ENCODE measurements around the gene HLA-DOA. TPM values are rescaled to one million over a fixed set of nuclear protein-coding genes. Genes with fewer than 3 reads are reported as not detected.

Gene HLA-DOA
- 1 to 10 TPM; 4.6 to 5.8 TPM for total RNA-seq
- polyA plus RNA-seq (ENCODE audit: insufficient read length in 2 of 2), result 1 to 10 TPM; 1.4 to 1.8 TPM
- long read RNA-seq, donor 1, partial matches to known transcripts, result 0 of 1 reads
- long read RNA-seq, donor 1, other reads (novel, unspliced or antisense), result 0 of 1 reads
- long read RNA-seq, donor 2, result 0 reads
- long read RNA-seq, donor 3, result 0 reads
- long read RNA-seq, donor 4, result 0 reads

DNA sequence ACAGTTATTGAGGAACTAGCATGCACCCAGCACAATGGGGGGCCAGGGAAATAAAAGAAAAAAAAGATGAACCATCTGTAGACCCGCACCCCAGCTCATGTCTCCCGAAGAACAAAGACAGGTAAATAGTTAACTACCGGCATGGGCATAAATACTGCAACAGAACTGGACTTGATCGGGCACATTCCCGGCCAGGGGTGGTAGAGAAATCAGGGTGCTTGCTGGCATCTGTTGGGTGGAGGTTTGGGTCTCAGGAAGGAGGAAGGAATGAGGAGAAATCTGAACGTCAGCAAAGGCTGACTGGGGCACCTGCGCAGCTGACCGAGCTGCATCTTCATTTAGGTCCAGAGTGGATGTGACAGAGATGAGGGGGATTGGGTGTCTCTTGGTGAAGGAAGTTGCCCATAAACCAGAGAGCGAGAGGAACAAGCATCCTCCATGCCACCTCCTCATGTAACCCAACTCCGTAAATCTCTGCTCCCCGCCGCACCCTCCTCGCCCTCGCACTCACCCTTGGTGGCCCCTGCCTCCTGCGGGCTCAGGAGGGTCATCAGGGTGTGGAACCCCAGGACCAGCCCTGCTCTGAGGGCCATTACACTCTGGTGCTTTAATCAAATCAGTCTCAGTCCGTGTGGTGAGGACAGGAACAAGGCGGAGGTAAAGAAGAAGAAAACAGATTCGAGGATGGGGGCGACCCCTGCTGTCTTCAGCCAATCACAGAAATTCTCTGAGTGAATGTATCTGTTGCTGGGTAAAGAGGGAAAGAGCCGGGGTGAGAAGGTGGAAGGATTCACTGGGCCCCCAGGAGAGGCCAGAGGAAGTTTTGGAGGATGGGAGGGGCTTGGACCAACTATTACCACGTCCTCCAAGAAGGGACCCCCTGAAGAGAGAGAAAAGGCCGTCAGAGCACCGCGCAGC, at the start of gene HLA-DOA:
Gene HLA-DOA (minus strand): TSS at position 648 of the 918 bp plus-strand sequence.
- peaks cover 5% of the 10 kb centered on the region for H3K4me1 ChIP-seq (ENCODE audit: control insufficient read depth, insufficient read depth, low read length)
- 30% methylated on average over 18 of the region's 24 CpGs for WGBS (ENCODE audit: insufficient coverage)
- H3K9me3 ChIP-seq (ENCODE audit: control insufficient read depth, insufficient read depth, low read length), result no peaks in the 10 kb centered on the region
- peak within 1 kb of the TSS; percentile 45 for H3K4me3 ChIP-seq (ENCODE audit: low read depth, low read length)
- H3K36me3 ChIP-seq (ENCODE audit: control insufficient read depth, insufficient read depth, low read length), result no peaks in the 10 kb centered on the region
- peak in 2 of 6 donors; percentile 69 to 86 for DNase-seq (ENCODE audit: low read depth in 4 of 6, low spot score in 6 of 6)
- H3K27me3 ChIP-seq (ENCODE audit: control insufficient read depth, insufficient read depth, low read length), result no peaks in the 10 kb centered on the region
- no peak within 1 kb of the TSS for H3K27ac ChIP-seq (ENCODE audit: low read depth, low read length)

DNA sequence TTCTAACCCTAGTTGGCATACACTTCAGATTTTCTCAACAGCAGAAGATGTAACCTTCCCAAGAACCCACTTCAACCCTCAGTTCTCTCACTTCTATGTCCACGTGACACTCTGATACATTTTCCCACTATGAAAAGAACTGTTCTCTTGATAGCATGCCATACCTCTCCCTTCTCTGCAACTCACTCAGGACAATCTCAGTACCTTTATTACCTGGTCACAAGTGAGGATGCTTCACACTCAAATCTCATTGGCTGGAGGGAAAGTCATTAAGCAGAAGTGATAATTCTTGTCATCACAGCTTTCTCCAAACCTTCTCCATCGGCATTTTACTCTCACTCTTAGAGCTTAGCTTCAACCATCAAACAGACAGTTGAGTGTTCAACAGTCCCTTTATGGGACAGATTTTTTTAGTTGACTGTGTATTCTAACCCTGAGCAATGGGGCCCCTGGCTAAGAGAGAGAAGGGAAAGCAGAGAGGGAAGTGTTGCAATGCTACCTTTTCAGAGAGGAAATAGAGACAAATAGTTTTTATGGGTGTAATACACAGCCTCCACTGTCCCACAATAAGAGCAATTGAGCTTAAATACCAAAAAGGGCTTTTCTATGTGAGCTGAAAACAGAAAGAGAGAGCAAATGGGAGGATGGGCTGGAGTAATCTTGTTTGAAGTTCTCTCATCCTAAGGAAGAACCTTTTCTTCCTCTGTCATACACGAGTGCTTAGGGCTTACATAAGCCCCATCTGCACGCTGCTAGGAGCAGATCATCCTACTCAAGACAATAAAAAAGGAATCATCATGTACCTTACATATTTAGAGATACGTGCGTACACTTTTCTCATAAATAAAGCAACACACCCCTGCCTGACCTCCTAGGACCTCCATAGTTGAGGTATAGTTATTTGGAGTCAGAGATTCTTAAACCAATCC, 48.1 kb upstream of the HLA-DOA start:
- 88% methylated on average over 1 of the region's 6 CpGs for WGBS (ENCODE audit: insufficient coverage)
- no peak for DNase-seq (ENCODE audit: low read depth in 4 of 6, low spot score in 6 of 6)
- no peak overlapping the region for H3K4me3 ChIP-seq (ENCODE audit: low read depth, low read length)
- no peak overlapping the region for H3K27ac ChIP-seq (ENCODE audit: low read depth, low read length)
- no peaks in the 10 kb centered on the region for H3K4me1 ChIP-seq (ENCODE audit: control insufficient read depth, insufficient read depth, low read length)
- H3K36me3 ChIP-seq (ENCODE audit: control insufficient read depth, insufficient read depth, low read length), result no peaks in the 10 kb centered on the region
- no peaks in the 10 kb centered on the region for H3K27me3 ChIP-seq (ENCODE audit: control insufficient read depth, insufficient read depth, low read length)
- H3K9me3 ChIP-seq (ENCODE audit: control insufficient read depth, insufficient read depth, low read length), result no peaks in the 10 kb centered on the region

DNA sequence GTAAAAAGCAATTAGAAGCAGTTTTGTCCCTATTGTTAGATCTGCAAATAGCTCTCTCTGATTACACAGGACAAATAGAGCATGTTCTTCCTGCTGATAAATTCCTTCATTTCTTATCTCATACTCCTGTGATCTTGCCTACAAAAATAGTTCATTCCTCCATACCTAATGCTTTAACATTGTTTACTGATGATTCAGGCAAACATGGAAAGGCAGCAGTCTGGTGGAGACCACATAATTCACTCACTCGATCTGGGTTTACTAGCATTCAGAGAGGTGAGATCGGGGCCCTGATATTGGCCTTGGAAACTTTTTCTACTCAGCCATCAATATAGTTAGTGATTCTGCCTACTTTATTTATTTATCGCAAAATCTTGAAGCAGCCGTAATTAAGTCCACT, 43.8 kb upstream of the HLA-DOA start:
- 79% methylated on average over 3 of the region's 4 CpGs for WGBS (ENCODE audit: insufficient coverage)
- Histone ChIP-seq H3K4me1 (ENCODE audit: control insufficient read depth, insufficient read depth, low read length) (no peaks in the 10 kb centered on the region), H3K27me3 (ENCODE audit: control insufficient read depth, insufficient read depth, low read length) (no peaks in the 10 kb centered on the region), H3K9me3 (ENCODE audit: control insufficient read depth, insufficient read depth, low read length) (no peaks in the 10 kb centered on the region), H3K4me3 (ENCODE audit: low read depth, low read length) (no peak overlapping the region), H3K27ac (ENCODE audit: low read depth, low read length) (no peak overlapping the region), H3K36me3 (ENCODE audit: control insufficient read depth, insufficient read depth, low read length) (no peaks in the 10 kb centered on the region)
- no peak for DNase-seq (ENCODE audit: low read depth in 4 of 6, low spot score in 6 of 6)

DNA sequence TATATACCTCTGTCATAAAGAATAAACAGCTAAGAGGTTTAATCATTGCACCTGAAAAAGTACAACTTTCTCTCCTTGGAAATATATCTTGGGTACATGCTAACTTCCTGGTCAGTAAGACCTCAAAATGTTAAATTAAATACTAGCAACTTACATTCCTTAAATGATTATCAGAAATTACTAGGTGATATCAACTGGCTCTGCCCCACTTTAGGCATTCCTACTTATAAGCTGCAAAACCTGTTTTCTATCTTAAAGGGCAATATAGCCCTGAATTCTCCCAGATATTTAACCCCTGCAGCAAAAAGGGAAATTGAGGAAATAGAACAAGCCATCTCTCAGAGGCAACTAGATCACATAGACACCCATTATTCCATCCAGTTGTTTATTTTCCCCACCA, 43.2 kb upstream of the HLA-DOA start:
- Histone ChIP-seq H3K9me3 (ENCODE audit: control insufficient read depth, insufficient read depth, low read length) (no peaks in the 10 kb centered on the region), H3K27ac (ENCODE audit: low read depth, low read length) (no peak overlapping the region), H3K4me1 (ENCODE audit: control insufficient read depth, insufficient read depth, low read length) (no peaks in the 10 kb centered on the region), H3K36me3 (ENCODE audit: control insufficient read depth, insufficient read depth, low read length) (no peaks in the 10 kb centered on the region), H3K27me3 (ENCODE audit: control insufficient read depth, insufficient read depth, low read length) (no peaks in the 10 kb centered on the region), H3K4me3 (ENCODE audit: low read depth, low read length) (no peak overlapping the region)
- no peak for DNase-seq (ENCODE audit: low read depth in 4 of 6, low spot score in 6 of 6)

DNA sequence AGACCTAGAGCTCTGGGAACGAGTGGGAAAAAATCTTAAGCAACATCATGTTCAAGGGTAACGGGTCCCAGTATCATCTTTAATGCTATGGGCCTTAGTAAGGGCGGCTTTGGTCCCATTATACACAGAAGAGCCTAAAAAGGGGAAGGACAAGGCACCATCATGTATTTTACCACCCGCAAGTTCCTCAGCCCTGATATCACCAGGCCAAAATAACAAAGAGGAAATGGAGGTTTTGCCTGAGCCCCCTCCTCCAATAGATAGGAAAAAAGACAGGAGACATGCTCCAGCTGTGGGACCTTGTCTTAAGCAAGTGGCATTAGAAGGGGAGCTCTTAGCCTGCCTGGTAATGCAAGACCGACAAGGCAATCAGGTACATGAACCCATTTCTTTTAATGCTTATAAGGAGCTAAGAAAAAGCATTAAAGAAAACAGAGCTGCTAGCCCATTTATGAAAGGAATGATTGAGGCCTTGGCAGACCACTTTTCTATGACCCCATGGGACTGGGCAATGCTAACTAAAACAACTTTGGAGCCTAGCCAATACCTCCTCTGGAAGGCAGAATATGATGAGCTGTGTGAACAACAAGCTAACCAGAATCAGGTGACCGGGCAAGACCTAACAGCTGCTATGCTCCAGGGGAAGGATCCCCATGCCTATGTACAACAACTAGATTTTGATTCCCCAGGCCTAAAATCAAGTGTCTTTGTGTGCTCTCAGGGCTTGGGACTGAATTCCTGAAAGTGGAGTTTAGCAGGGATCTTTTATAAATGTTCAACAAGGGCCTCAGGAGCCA, 40.8 kb upstream of the HLA-DOA start:
- peak in 1 of 6 donors; percentile 88 for DNase-seq (ENCODE audit: low read depth in 4 of 6, low spot score in 6 of 6)

DNA sequence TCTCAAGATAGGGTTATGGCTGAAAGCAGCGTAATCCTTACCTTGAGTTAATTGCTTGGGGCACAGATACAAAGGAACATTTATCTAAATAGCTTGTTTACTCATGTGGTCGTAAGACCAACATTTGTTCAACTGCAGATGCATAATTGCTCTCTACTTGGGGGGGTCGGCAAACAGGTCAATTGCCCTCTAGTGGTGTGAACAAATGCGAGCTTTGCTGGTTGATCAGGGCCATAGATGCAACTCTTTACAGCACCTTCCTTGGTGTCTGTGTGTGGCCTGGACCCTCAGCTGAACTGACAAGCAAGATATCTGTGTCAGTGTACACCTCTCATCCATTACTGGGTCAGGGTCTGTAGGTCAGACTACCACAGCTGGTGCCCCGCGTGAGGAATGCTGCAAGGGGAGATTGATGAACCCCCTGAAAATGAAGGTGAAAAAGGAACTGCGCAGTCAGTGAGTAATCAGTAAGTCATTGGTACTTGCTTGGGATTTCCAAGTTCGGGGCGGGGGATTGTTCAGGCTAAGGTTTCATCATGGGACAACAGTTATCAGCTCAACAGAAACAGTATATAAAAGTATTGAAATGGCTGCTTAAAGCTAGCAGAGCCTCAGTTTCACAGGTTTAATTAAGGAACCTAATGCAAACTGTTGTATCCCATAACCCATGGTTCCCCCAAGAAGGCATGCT, 40.1 kb upstream of the HLA-DOA start:
- no peaks in the 10 kb centered on the region for H3K27me3 ChIP-seq (ENCODE audit: control insufficient read depth, insufficient read depth, low read length)
- 56% methylated on average over 6 of the region's 9 CpGs for WGBS (ENCODE audit: insufficient coverage)
- H3K27ac ChIP-seq (ENCODE audit: low read depth, low read length), result no peak overlapping the region
- no peak overlapping the region for H3K4me3 ChIP-seq (ENCODE audit: low read depth, low read length)
- H3K9me3 ChIP-seq (ENCODE audit: control insufficient read depth, insufficient read depth, low read length), result no peaks in the 10 kb centered on the region
- H3K36me3 ChIP-seq (ENCODE audit: control insufficient read depth, insufficient read depth, low read length), result no peaks in the 10 kb centered on the region
- no peak for DNase-seq (ENCODE audit: low read depth in 4 of 6, low spot score in 6 of 6)
- no peaks in the 10 kb centered on the region for H3K4me1 ChIP-seq (ENCODE audit: control insufficient read depth, insufficient read depth, low read length)

More for the DNA sequence above, 40.8 kb upstream of the HLA-DOA start:
- Histone ChIP-seq H3K4me3 (ENCODE audit: low read depth, low read length) (no peak overlapping the region), H3K4me1 (ENCODE audit: control insufficient read depth, insufficient read depth, low read length) (no peaks in the 10 kb centered on the region), H3K9me3 (ENCODE audit: control insufficient read depth, insufficient read depth, low read length) (no peaks in the 10 kb centered on the region), H3K27ac (ENCODE audit: low read depth, low read length) (no peak overlapping the region), H3K27me3 (ENCODE audit: control insufficient read depth, insufficient read depth, low read length) (no peaks in the 10 kb centered on the region), H3K36me3 (ENCODE audit: control insufficient read depth, insufficient read depth, low read length) (no peaks in the 10 kb centered on the region)
- WGBS (ENCODE audit: insufficient coverage), result no CpG with 5 or more reads among the region's 6 CpGs

DNA sequence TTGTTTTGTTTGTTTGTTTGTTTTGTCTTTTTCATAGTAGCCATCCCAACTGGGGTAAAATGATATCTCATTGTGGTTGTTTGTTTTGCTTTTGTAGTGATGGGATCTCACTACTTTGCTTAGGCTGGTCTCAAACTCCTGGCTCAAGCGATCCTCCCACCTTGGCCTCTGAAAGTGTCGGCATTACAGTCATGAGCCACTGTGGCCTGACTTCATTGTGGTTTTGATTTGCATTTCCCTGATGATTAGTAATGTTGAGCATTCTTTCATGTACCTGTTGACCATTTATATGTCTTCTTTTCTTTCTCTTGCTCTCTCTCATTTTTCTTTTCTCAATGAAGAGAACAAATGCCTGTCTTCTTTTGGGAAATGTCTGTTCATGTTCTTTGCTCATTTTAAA, 30.8 kb upstream of the HLA-DOA start:
- Histone ChIP-seq H3K27ac (ENCODE audit: low read depth, low read length) (no peak overlapping the region), H3K4me3 (ENCODE audit: low read depth, low read length) (no peak overlapping the region), H3K9me3 (ENCODE audit: control insufficient read depth, insufficient read depth, low read length) (no peaks in the 10 kb centered on the region), H3K27me3 (ENCODE audit: control insufficient read depth, insufficient read depth, low read length) (no peaks in the 10 kb centered on the region), H3K4me1 (ENCODE audit: control insufficient read depth, insufficient read depth, low read length) (no peaks in the 10 kb centered on the region), H3K36me3 (ENCODE audit: control insufficient read depth, insufficient read depth, low read length) (no peaks in the 10 kb centered on the region)
- no peak for DNase-seq (ENCODE audit: low read depth in 4 of 6, low spot score in 6 of 6)
- no CpG with 5 or more reads among the region's 2 CpGs for WGBS (ENCODE audit: insufficient coverage)

DNA sequence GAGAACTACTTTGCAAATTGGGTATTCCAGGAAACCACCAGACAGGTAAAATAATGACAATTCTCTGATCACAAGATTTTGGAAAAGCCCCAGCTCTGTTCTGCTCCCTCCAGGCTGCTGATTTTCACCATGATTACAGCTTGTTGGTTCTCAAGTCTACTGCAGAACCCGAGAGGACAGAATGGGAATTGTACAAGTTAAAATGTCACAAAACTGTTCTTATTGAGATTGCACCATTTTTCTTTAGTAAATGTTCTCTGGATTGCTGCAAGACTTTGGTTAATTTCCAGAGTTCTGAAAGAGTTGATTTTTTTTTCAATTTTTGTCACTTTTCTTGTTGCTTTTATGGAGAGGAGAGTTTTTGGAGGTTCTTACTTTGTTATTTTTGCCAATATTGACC, 27.1 kb upstream of the HLA-DOA start:
- Histone ChIP-seq H3K27me3 (ENCODE audit: control insufficient read depth, insufficient read depth, low read length) (no peaks in the 10 kb centered on the region), H3K4me1 (ENCODE audit: control insufficient read depth, insufficient read depth, low read length) (no peaks in the 10 kb centered on the region)
- WGBS (ENCODE audit: insufficient coverage), result no CpG with 5 or more reads among the region's 1 CpG

More for the DNA sequence above, 27.1 kb upstream of the HLA-DOA start:
- Histone ChIP-seq H3K9me3 (ENCODE audit: control insufficient read depth, insufficient read depth, low read length) (no peaks in the 10 kb centered on the region), H3K36me3 (ENCODE audit: control insufficient read depth, insufficient read depth, low read length) (no peaks in the 10 kb centered on the region), H3K27ac (ENCODE audit: low read depth, low read length) (no peak overlapping the region), H3K4me3 (ENCODE audit: low read depth, low read length) (no peak overlapping the region)
- DNase-seq (ENCODE audit: low read depth in 4 of 6, low spot score in 6 of 6), result no peak
